Measurements from ENCODE around the gene NOC4L.
"Not testable (repeated sequence)": the region's sequence is repeated elsewhere in the genome, so short reads cannot be mapped to it uniquely, and the experiment has no call there.

Gene NOC4L

DNA sequence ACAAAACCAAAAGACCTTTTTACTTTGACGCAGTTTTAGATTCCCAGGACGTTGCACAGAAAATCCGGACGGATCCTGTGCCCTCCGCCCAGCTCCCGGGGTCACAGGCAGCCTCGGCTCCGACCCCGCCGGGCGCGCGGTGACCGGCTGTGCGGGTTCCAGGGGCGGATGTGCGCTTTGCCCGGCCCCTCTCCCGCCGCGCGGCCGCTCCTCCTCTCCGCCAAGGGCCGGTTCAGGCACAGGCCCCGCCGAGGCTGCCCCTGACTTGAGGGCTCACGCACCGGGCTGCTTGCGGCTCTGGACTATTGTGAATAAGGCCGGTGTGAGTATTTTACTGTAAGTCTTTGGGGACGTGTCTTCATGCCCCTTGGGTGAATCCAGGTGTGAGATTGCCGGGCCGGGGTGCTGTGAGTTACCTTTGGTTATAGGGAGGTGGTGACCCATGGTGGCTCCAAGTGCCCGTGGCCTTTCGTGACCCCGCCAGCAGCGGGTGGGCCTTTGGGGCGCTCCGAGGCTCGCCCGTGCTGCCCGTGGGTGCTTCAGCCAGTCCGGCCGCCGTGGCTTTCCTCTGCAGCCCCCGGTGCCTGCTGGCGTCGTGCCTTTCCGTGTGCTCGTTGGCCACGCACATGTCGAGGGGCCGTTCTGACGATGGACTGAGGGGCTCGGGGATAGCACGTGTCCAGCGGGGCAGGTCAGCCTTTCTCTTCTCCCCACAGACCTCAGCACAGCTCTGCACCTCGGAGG is 45.9 kb downstream of the NOC4L start:
- H3K9me3 ChIP-seq (ENCODE audit: control insufficient read depth in 1 of 2, low read length in 2 of 2) = peaks cover 6 to 9% of the 10 kb centered on the region in 2 donors
- no peak overlapping the region for H3K27ac ChIP-seq (ENCODE audit: low read depth, low read length)
- H3K4me3 ChIP-seq (ENCODE audit: low read depth in 1 of 2, low read length in 2 of 2) = peak overlapping the region; percentile 65 to 70
- no peaks in the 10 kb centered on the region for H3K27me3 ChIP-seq (ENCODE audit: control insufficient read depth in 1 of 2, insufficient read depth in 2 of 2, low read length in 2 of 2)
- no peaks in the 10 kb centered on the region for H3K36me3 ChIP-seq (ENCODE audit: control insufficient read depth in 1 of 2, insufficient read depth in 2 of 2, low read length in 2 of 2)
- peak overlapping the region; percentile 57 to 59 for H3K9ac ChIP-seq (ENCODE audit: low read depth in 1 of 2, low read length in 2 of 2)
- peaks cover 11 to 15% of the 10 kb centered on the region in 2 donors for H3K4me1 ChIP-seq (ENCODE audit: control insufficient read depth in 1 of 2, insufficient read depth in 2 of 2, low read length in 2 of 2)

DNA sequence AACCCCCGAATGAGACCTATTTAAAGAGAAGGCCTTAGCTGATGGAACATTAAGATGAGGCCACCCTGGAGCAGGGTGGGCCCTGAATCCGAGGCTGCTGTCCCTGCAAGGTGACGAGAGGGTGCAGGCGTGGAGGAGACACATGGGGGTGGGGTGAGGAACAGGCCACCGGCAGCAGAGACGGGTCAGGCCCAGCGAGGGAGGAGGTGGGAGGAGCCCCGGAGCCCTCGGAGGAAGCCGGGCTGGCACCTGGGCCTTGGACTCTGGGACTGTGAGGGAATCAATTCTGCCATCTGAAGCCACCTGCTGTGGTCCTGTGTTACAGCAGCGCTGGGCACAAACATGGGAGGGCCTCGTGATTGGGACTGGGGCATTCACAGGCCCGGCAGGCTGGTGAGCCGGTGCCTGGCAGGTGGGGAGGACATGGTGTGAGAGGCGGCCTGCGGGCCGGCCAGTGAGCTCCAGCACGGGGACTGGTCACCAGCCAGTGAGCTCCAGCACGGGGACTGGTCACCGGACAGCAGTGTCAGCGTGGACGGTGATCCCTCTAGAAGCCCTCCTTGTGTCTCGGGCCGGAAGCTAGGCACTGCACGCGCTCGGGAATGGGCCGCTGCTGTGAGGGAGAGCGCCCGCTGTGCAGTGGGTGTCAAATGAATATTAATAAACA is 46.7 kb downstream of the NOC4L start:
- Histone ChIP-seq H3K9ac (ENCODE audit: low read depth in 1 of 2, low read length in 2 of 2) (no peak overlapping the region), H3K36me3 (ENCODE audit: control insufficient read depth in 1 of 2, insufficient read depth in 2 of 2, low read length in 2 of 2) (no peaks in the 10 kb centered on the region), H3K4me1 (ENCODE audit: control insufficient read depth in 1 of 2, insufficient read depth in 2 of 2, low read length in 2 of 2) (peaks cover 11 to 15% of the 10 kb centered on the region in 2 donors), H3K27me3 (ENCODE audit: control insufficient read depth in 1 of 2, insufficient read depth in 2 of 2, low read length in 2 of 2) (no peaks in the 10 kb centered on the region), H3K4me3 (ENCODE audit: low read depth in 1 of 2, low read length in 2 of 2) (no peak overlapping the region), H3K9me3 (ENCODE audit: control insufficient read depth in 1 of 2, low read length in 2 of 2) (peaks cover 6 to 9% of the 10 kb centered on the region in 2 donors), H3K27ac (ENCODE audit: low read depth, low read length) (no peak overlapping the region)

DNA sequence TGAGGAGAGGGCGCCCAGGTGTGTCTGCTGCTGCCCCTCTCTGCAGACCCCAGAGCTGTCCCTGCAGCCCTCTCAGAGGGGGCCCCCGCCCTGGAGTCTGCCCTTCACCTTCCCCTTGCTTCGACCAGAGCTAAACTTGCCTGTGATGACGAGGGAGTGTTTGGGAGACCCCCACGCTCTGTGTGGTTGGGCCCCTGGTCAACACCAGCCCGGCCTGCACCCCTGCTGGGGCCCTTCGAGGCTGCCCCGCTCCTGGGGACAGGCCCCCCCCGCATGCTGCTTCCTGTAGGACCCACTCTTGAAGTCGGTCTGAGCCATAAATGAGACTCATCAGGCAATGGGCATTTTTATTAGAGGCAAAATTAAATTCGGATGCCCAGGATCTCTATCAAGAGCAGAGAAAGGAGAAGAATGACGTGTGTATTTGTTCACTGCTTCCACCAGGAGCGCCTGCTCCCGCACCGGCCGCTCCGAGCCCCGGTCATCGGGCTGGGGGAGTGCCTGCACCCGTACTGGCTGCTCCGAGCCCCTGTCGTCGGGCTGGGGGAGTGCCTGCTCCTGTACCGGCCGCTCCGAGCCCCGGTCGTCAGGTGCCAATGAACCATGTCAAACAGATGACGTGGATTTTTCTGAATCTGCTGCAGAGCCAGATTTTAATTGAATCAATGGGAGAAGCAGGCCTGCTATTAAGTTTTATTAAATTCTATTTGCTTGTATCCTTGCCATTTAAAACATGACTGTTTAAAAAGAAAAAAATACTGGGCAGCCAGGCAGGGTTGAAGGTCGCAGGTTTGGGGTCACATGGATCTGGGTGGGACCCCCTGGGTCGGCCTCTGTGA is 47.7 kb downstream of the NOC4L start:
- no peaks in the 10 kb centered on the region for H3K27me3 ChIP-seq (ENCODE audit: control insufficient read depth in 1 of 2, insufficient read depth in 2 of 2, low read length in 2 of 2)
- H3K36me3 ChIP-seq (ENCODE audit: control insufficient read depth in 1 of 2, insufficient read depth in 2 of 2, low read length in 2 of 2) = no peaks in the 10 kb centered on the region
- no peak overlapping the region for H3K9ac ChIP-seq (ENCODE audit: low read depth in 1 of 2, low read length in 2 of 2)
- H3K27ac ChIP-seq (ENCODE audit: low read depth, low read length) = no peak overlapping the region
- no peak overlapping the region for H3K4me3 ChIP-seq (ENCODE audit: low read depth in 1 of 2, low read length in 2 of 2)
- peaks cover 11 to 15% of the 10 kb centered on the region in 2 donors for H3K4me1 ChIP-seq (ENCODE audit: control insufficient read depth in 1 of 2, insufficient read depth in 2 of 2, low read length in 2 of 2)
- peaks cover 6 to 9% of the 10 kb centered on the region in 2 donors for H3K9me3 ChIP-seq (ENCODE audit: control insufficient read depth in 1 of 2, low read length in 2 of 2)

DNA sequence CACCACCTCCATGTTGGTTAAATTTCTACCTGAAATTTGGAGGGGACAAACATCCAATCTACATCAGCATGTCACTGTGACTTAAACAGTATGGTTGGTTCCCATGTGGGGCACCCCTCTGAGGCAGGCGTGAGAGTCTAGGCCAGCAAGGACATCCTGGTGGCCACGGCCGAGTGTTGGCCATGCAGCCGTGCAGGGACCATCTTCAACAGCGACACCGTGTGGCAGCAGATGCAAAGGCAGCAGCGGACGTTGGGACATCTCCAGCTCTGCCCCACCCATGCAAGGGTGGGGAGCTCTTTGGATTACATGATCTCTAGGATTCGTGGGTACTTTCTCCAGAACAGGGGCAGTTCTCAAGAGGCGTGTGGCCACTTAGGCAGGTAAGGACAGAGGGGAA is 49.8 kb downstream of the NOC4L start:
- H3K9me3 ChIP-seq (ENCODE audit: control insufficient read depth in 1 of 2, low read length in 2 of 2) = peaks cover 6 to 9% of the 10 kb centered on the region in 2 donors
- H3K9ac ChIP-seq (ENCODE audit: low read depth in 1 of 2, low read length in 2 of 2) = no peak overlapping the region
- H3K27ac ChIP-seq (ENCODE audit: low read depth, low read length) = no peak overlapping the region
- no peak overlapping the region for H3K4me3 ChIP-seq (ENCODE audit: low read depth in 1 of 2, low read length in 2 of 2)
- peaks cover 11 to 14% of the 10 kb centered on the region in 2 donors for H3K4me1 ChIP-seq (ENCODE audit: control insufficient read depth in 1 of 2, insufficient read depth in 2 of 2, low read length in 2 of 2)
- no peaks in the 10 kb centered on the region for H3K27me3 ChIP-seq (ENCODE audit: control insufficient read depth in 1 of 2, insufficient read depth in 2 of 2, low read length in 2 of 2)
- H3K36me3 ChIP-seq (ENCODE audit: control insufficient read depth in 1 of 2, insufficient read depth in 2 of 2, low read length in 2 of 2) = no peaks in the 10 kb centered on the region

DNA sequence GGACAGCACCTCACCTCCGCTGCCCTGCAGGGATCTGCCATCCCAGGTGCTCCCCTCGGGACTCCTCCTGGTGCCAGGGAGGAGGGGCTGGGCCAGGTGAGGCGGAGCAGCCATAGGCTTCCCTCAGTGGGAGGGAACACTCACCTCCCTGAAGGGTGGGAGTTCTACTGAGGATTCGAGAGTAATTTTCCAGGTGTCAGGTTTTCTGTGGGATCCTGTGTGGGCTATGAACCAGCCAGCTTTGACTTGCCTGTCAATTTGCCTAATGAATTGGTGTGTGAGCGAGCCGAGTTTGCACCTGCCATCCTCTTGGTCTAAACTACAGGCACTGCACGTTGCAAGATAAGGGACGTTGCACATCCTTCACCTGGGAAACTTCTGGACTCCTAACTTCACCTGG is 50.3 kb downstream of the NOC4L start:
- H3K27ac ChIP-seq (ENCODE audit: low read depth, low read length) = no peak overlapping the region
- no peak overlapping the region for H3K9ac ChIP-seq (ENCODE audit: low read depth in 1 of 2, low read length in 2 of 2)
- no peaks in the 10 kb centered on the region for H3K27me3 ChIP-seq (ENCODE audit: control insufficient read depth in 1 of 2, insufficient read depth in 2 of 2, low read length in 2 of 2)
- H3K36me3 ChIP-seq (ENCODE audit: control insufficient read depth in 1 of 2, insufficient read depth in 2 of 2, low read length in 2 of 2) = no peaks in the 10 kb centered on the region
- peaks cover 11% of the 10 kb centered on the region in 2 donors for H3K4me1 ChIP-seq (ENCODE audit: control insufficient read depth in 1 of 2, insufficient read depth in 2 of 2, low read length in 2 of 2)
- no peak overlapping the region for H3K4me3 ChIP-seq (ENCODE audit: low read depth in 1 of 2, low read length in 2 of 2)
- peaks cover 6 to 9% of the 10 kb centered on the region in 2 donors for H3K9me3 ChIP-seq (ENCODE audit: control insufficient read depth in 1 of 2, low read length in 2 of 2)

DNA sequence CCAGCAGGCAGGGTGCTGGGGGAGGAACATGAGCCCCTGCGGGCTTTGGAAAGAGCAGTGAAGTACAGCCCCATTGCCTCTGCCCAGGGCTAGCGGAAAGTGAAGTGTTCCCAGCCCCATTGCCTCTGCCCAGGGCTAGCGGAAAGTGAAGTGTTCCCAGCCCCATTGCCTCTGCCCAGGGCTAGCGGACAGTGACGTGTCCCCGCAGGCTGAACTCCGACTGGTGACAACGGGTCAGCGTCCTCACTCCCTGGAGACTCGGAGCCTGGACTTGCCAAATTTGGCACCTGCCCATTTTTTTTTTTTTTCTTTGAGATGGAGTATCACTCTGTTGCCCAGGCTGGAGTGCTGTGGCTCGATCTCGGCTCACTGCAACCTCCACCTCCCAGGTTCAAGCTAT is 51.0 kb downstream of the NOC4L start:
- not testable (repeated sequence) for H3K9me3 ChIP-seq (ENCODE audit: control insufficient read depth in 1 of 2, low read length in 2 of 2); H3K27ac ChIP-seq (ENCODE audit: low read depth, low read length); H3K9ac ChIP-seq (ENCODE audit: low read depth in 1 of 2, low read length in 2 of 2); H3K27me3 ChIP-seq (ENCODE audit: control insufficient read depth in 1 of 2, insufficient read depth in 2 of 2, low read length in 2 of 2); H3K36me3 ChIP-seq (ENCODE audit: control insufficient read depth in 1 of 2, insufficient read depth in 2 of 2, low read length in 2 of 2); H3K4me1 ChIP-seq (ENCODE audit: control insufficient read depth in 1 of 2, insufficient read depth in 2 of 2, low read length in 2 of 2); H3K4me3 ChIP-seq (ENCODE audit: low read depth in 1 of 2, low read length in 2 of 2)

DNA sequence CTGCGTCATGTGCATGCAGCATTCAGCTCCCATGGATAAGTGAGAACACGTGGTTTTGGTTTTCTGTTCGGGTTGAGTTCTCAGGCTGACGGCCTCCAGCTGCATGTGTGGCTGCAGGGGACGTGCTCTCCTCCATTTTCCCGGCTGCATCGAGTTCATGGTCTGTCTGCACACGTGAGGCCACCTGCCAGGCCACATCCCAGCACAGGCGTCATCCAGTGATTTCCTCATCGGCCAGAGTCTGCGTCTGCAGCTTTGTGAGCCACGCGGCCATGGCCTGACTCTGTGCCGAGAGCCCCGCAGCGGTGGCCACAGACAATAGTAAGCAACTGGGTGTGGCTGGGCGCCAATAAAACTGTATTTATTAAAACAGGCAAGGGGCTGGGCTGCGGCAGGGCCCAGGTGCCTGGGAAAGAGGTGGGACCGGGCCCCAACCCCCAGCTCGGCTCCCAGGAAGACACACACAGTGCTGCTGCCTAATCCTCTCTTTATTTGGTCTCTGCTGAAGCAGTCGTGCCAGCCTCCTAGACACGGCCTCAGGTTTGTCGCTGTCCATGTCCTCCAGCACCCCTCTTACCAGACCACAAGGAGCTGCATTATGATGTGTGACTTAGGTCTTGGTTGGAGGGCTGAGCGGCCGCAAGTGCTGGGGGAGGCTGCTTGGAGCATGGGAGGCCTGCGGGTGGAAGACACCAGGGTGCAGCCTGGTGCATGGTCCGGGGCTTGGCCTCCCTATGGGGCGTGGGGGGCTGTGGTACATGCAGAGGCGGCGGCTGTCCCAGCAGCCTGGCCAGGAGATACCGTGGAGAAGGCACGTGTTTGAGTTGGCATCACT is 52.0 kb downstream of the NOC4L start:
- Histone ChIP-seq H3K36me3 (ENCODE audit: control insufficient read depth in 1 of 2, insufficient read depth in 2 of 2, low read length in 2 of 2) (no peaks in the 10 kb centered on the region), H3K4me1 (ENCODE audit: control insufficient read depth in 1 of 2, insufficient read depth in 2 of 2, low read length in 2 of 2) (no peaks in the 10 kb centered on the region), H3K9me3 (ENCODE audit: control insufficient read depth in 1 of 2, low read length in 2 of 2) (peaks cover 6 to 9% of the 10 kb centered on the region in 2 donors), H3K4me3 (ENCODE audit: low read depth in 1 of 2, low read length in 2 of 2) (no peak overlapping the region), H3K9ac (ENCODE audit: low read depth in 1 of 2, low read length in 2 of 2) (no peak overlapping the region), H3K27me3 (ENCODE audit: control insufficient read depth in 1 of 2, insufficient read depth in 2 of 2, low read length in 2 of 2) (no peaks in the 10 kb centered on the region), H3K27ac (ENCODE audit: low read depth, low read length) (no peak overlapping the region)

DNA sequence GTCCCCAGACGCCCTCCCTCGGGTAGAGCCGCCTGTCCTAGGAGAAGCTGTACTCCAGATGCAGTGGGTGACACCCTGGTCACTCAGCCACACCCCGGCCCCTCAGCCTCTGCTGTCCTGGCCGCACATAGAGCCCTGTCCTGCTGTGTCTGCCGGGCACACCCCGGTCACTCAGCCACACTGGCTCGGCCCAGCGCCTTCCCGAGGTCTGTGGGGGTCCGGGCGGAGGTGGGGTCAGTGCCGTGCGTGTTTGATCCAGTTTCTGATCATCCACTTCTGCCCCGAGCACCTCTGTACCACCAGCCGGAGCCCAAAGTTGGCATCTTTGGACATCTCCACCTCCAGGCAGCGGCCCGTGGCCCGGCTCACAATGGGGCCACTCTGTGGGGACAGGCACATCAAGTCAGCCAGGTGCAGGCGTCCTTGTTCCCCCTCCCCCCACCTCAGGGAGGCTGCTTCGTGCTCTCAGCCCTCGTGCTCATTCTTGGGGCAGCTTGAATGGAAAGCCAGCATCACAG is 52.7 kb downstream of the NOC4L start:
- Histone ChIP-seq H3K4me1 (ENCODE audit: control insufficient read depth in 1 of 2, insufficient read depth in 2 of 2, low read length in 2 of 2) (no peaks in the 10 kb centered on the region), H3K27ac (ENCODE audit: low read depth, low read length) (no peak overlapping the region), H3K9me3 (ENCODE audit: control insufficient read depth in 1 of 2, low read length in 2 of 2) (peaks cover 6 to 9% of the 10 kb centered on the region in 2 donors), H3K27me3 (ENCODE audit: control insufficient read depth in 1 of 2, insufficient read depth in 2 of 2, low read length in 2 of 2) (no peaks in the 10 kb centered on the region), H3K4me3 (ENCODE audit: low read depth in 1 of 2, low read length in 2 of 2) (no peak overlapping the region), H3K36me3 (ENCODE audit: control insufficient read depth in 1 of 2, insufficient read depth in 2 of 2, low read length in 2 of 2) (no peaks in the 10 kb centered on the region), H3K9ac (ENCODE audit: low read depth in 1 of 2, low read length in 2 of 2) (no peak overlapping the region)

DNA sequence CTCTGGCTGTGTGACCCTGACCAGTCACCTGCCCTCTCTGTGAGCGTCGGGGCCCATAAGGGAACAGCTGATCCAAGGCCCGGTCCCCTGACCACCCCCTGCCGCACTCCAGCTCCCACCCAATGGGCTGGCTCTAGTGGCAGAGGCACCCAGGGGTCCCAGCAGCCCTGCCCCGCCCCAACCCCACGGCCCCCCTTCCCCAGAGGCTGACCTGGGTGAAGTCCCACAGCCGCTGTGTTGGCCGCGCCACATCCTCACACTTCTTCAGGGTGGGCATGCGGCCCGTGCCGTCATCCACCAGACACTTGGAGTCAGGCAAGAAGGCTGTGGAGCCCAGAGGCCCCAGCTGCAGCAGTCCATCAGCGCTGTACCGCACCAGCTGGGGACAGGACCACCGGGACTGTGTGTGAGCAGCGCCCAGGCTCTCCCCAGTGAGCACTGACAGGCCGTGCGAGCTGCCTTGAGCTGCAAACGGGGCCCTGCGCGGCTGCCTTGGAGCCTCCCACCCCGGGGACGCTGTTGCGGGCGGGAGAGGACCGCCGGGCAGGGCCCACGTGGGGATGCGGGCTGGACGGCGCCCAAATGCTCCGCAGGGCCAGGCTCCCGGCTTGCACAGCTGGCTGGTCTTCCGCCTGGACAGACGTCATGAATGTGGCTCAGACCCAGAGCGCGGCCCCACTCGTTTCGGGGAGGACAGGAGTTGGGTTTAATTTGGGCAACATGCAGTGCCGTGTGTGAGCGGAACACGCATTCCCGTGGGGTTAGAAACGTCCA is 53.5 kb downstream of the NOC4L start:
- no peak overlapping the region for H3K9ac ChIP-seq (ENCODE audit: low read depth in 1 of 2, low read length in 2 of 2)
- H3K4me1 ChIP-seq (ENCODE audit: control insufficient read depth in 1 of 2, insufficient read depth in 2 of 2, low read length in 2 of 2) = no peaks in the 10 kb centered on the region
- H3K4me3 ChIP-seq (ENCODE audit: low read depth in 1 of 2, low read length in 2 of 2) = no peak overlapping the region
- no peaks in the 10 kb centered on the region for H3K36me3 ChIP-seq (ENCODE audit: control insufficient read depth in 1 of 2, insufficient read depth in 2 of 2, low read length in 2 of 2)
- no peak overlapping the region for H3K27ac ChIP-seq (ENCODE audit: low read depth, low read length)
- peaks cover 6 to 9% of the 10 kb centered on the region in 2 donors for H3K9me3 ChIP-seq (ENCODE audit: control insufficient read depth in 1 of 2, low read length in 2 of 2)
- H3K27me3 ChIP-seq (ENCODE audit: control insufficient read depth in 1 of 2, insufficient read depth in 2 of 2, low read length in 2 of 2) = no peaks in the 10 kb centered on the region

Measured in duodenal mucosa (tissue), 2 donors.